ENCODE results near the gene UNK.

GRCh38 chr17:75816693-75817092 lies 32.1 kb downstream of the UNK start:
- no peak for TF ChIP-seq CTCF (IDR thresholded peaks at IDR 0.05; ENCODE audit: low read depth, low read length, poor library complexity, severe bottlenecking)
- no peak for TF ChIP-seq EZH2phosphoT487 (IDR thresholded peaks at IDR 0.05; ENCODE audit: borderline replicate concordance, low read length)

All from DOHH2 (cell line).